ENCODE results near the gene SFRP5.

Gene SFRP5

DNA sequence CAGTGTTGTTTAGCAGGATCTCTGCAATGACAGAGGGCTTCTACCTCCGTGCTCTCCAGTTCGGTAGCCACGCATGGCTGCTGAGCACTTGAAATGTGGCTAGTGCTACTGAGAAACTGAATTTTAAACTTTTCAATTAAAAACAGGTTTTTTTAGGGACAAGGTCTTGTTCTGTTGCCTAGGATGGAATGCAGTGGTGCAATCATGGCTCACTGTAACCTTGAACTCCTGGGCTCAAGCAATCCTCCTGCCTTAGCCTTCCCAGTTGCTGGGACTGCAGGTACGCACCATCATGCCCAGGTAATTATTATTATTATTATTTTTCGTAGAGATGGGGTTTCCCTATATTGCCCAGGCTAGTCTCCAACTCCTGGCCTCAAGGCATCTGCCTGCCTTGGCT, 13.4 kb upstream of the SFRP5 start:
- no peak for DNase-seq

DNA sequence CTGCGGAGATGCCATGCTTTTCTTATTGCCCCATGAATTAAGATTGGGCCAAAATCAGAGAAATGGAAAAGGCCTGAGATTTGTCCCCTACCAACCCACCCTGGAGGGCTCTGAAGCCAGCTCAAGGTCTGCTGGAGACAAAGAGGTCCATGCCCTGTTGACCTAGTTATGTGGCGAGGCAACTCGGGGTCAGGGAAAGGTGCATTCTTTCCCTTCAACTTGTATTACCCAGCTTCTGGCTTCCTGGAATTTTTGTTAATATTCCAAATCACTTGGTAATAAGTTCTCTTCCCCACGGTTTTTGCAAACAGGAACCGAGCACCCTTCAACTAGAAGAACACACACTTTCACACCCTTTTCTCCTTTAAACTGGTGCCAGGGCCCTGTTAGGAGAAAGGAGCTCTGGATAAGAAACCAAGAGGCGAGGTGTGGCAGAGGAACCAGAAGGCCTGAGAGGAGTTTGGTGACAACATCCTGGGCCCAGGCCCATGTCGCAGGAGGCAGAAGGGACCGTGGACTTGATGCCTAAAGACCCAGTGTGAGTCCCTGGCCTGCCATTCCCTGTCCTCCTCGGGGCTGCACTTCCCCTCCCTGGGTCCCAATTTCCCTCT, 12.5 kb upstream of the SFRP5 start:
- DNase-seq, result no peak

DNA sequence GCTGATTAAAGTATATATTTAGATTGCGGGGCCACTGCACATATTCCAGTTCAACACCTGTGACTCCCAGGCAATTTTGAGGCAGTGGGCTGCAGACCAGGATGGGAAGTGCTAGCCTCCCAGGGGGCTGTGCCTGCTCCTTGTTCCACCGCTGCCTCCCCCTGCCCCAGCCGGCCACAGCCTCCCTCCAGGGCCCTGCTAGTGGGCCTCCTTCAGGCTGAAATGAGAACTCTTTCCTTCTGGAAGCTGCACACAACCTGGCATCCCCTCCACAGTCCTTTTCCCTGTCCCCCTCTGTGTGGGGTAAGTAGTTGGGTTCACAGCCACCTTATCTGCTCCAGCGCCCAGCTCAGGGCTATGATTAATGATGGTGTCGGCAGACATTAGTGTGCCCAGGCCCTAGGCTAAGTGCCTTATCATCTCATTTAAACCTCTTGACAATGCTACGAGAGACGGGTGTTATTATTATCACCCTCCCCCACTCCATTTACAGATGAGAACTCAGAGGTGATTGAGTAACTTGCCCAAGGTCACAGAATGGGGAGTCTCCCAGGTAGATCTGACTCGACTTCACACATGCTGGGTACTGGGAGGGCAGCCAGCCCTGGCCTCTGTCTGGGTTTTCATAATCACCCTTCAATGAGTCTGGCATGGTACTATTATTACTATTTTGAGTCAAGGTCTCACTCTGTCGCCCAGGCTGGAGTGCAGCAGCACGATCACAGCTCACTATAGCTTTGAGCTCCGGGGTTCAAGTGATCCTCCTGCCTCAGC, 10.8 kb upstream of the SFRP5 start:
- DNase-seq, result no peak

DNA sequence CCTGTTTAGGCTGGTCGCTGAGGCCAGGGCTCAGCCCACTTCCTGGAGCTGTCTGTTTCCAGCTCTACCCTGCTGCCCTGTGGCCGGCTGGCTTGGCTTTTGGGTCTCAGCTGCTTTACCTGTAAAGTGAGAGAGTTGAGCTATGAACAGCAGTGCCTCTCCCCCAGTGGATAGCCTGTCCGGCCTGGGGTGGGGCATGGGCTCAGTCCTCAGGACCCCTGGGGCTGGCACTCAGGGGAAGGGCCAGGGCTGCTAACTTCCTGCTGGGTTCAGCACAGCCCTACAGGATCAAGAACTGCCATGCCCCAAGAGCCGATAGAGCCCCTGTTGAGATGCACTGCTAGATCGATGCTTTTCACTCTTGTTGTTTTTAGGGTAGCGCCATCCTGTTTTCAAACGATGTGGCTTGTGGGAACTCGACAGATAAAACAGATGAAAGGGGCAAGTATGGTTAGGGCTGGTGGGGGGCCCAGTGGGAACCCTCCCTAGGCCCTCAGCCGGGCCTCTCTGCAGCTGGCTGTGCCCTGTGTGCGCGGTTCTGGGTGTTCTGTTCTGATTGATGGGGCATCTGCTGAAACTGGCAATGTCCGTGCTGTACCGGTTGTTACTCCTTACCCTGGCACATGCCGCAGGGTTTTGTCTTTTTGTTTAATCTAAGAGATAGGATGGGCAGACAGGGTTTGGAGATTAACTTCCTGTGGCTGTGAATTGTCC, 10.0 kb upstream of the SFRP5 start:
- DNase-seq, result no peak

DNA sequence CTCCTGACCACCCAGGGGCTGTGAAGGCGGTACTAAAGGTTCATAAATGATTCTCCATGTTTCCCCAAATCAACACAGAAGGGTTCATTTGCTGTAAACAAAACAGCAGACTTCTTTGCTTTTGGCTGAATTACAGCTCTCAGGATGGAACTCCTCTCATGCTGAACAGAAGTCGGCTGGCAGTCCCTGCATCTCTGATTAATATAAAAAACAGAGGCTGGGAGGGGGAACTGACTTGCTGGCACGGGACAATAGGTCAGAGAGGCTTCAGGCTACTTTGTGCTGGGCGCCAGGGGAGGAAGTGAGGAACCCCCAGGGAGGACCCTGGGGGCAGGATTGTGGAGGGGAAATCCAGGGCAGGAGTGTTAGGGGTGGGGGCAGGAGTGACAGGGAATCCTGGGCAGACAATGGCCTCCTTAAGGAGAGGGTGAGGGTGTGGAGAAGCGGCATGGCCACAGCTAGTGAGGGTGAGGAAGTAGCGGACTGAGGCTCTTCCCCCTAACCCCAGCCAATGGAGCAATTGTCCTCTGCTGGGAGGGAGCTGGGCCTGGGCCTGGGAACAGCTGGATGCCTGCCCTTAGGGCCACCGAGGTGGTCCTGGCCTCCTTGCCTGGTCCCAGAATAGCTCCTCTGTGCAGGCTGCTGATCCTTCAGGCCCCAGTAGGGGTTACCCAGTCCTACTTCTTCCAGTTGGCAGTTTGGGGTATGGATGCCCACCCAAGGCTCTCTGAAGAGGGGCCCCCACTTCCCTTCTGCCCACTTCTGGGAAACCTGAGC, 9.2 kb upstream of the SFRP5 start:
- DNase-seq, result peak in 5 of 14 donors; percentile 18 to 44 (median 20)

DNA sequence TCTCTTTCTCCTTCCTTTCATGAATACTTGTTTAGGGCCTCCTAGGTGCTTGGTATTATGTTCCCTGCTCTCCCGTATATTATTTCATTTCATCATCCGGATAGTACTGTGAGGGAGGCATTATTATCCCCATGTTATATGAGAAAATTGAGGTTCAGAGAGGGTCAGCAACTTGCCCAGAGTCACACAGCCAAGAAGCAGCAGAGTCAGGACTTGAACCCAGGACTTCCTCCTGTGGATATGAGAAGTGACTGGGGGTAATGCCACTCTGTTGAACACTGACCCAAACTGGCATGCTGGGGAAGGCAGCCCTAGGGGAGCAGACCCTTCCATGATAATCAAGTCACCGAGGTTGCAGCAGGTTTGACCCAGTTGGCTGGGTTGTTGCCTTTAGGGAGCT, 8.2 kb upstream of the SFRP5 start:
- DNase-seq, result no peak

DNA sequence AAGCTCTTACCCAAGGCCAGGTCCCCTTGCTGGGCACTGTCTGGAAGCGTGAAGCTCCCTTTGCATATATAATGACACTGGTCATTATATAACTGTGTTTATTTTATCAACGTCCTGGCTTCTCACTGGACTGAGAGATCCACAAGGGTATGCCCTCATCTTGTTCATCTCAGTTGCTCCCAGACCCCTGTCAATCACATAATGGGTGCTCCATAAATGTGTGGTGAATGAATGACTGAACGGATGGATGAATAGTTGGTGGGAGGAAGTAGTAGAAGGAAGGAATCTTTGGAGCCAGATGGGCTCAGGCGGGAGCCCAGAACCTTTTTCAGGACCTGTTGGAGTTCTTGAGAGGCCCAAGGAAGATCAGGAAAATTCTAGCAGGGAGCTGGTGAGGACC, 7.7 kb upstream of the SFRP5 start:
- DNase-seq, result no peak

DNA sequence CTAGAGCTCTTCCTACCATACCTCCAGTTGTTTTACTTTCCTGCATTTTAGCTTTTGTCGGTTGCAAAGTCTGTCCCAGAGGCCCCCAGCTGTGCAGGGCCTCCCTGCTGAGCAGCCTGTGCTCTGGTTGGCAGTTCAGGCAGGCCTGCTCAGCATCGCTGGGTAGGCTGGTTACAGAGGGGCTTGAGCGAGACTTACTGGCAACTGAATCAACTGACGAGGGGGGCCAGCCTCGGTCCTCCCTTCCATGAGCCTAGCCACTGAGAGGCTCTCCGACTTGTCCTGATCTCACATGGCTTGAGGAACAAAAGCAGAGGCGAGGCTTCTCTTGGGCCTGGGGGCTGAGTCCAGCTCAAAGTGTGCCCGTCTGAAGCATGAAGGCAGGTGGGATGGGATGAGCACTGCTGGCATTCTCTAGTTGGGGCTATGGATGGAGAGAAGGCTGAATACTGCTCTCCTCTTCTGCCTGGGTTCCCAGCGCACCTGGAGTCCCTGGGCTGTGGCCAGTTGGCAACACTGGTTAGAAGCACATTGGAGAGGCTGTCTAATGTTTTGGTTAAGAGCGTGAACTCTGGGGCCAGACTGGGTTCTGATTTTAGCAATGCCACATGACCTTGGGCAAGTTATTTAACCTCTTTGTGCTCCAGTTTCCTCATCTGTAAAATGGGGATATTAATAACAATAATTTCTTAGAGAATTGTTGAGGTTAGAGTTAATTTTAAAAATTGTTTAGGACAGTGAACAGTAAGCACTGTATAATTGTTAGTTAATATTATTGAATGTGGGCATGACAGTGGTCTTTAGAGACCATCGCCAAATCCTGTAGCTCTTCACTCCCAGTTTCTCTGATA, 6.9 kb upstream of the SFRP5 start:
- DNase-seq, result peak in 1 of 14 donors; percentile 26

DNA sequence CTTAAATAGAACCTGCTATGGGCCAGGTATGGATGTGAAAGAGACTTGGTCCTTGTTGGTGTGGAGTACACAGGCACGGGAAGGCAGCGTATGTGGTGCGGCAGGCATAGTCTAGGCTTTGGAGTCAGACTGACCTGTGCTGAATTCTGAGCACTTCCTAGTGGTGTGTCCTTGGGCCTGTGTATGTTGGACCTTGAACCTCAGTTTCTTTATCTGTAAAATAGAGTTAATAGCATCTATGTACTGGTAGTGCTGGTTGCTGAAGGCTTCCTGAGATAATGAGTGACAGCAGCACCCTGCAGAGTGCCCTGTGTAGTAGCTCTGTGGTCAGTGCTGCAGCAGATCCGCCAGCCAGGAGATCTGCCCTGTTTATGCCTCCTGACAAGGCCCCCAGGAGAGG, 5.3 kb upstream of the SFRP5 start:
- no peak for DNase-seq

DNA sequence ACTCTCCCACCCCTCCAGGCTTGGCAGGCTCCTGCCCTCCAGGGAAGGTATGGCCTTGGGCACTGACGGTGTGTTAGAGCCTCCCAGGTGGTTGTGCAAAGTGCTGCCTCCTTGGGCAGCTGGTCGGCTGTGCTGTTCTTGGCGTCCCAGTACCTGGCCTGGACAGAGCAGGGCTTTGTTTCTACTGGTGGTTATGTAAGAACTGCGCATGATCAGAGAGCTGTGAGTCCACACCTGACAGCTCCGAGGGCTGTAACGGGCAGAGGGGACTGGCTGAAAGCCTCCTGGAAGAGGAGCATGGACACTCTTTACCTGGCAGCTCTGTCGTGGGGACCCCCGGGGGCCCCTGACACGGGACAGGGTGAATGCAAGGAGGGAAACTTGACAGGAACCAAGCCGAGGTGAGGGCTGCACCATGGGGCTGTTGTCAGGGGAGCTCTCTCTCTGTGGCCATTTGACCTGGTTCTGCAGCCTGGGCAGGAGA, 3.1 kb upstream of the SFRP5 start:
- DNase-seq, result peak in 1 of 14 donors; percentile 67

DNA sequence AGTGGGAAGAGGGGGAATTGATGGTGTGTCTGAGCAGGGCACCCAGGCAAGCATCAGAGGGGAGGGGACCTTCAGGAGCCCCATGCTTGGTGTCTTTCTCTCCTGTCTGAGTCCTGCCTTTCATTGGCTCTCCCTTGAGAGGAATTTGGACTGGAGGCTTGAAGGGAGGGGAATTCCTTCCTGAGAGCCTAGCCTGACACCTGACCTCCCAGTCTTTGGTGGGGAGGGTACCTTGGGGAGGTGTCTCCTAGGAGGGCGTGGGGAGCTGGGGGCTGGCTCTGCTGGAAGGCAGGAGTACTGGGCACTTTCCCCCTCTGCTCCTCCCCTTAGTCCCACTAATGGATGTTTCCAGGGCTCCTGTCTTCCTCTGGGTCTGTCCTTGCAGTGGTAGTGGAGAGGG, 1.3 kb upstream of the SFRP5 start:
- no peak for DNase-seq

DNA sequence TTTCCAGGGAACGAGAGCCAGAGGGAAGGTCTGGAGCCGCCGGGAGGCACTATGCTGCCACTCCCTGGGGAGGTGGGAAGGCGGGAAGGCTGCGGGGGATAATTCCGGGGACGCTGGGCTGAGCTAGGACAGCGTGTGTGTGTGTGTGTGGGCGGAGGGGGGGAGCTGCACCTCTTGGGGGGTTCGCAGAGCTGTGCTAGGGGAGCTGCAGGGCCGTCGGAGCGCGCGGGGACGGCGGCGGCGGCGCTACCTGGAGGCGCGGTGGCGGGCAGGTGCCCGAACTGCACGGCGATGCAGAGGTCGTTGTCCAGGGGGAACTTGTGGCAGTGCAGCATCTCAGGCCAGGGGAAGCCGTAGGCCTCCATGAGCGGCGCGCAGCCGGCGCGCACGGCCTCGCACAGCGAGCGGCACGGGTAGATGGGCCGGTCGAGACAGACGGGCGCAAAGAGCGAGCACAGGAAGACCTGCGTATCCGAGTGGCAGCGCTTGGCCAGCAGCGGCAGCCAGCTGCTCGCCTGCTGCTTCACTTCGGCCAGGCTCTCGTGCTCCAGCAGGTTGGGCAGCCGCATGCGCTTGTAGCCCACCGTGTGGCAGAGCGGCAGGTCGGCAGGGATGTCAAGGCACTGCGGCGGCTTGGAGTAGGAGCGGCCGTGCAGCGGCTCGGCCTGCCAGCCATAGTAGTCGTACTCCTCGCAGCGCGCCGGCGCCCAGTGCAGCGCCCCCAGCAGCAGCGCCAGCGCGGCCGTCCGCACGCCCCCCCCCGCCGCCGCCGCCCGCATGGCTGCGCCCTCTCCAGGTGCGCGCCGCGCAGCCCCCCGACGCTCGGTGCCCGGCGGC, 526 bp downstream of the SFRP5 start:
- no peak for DNase-seq

DNA sequence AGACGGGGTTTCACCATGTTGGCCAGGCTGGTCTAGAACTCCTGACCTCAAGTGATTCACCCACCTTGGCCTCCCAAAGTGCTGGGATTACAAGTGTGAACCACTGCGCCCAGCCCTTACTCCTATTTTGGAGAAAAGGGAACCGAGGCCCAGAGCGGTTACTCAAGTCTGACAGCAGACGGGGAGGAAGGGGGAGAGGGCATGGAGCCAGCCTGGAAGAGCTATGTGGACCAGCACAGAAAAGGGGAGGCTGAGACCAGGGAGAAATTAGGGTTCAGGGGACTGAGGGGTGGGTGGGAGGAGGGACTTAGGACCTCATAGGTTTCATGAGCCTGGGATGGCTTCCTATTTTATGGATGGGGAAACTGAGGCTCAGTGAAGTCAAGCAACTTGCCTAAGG, 1.5 kb downstream of the SFRP5 start:
- DNase-seq, result no peak

DNA sequence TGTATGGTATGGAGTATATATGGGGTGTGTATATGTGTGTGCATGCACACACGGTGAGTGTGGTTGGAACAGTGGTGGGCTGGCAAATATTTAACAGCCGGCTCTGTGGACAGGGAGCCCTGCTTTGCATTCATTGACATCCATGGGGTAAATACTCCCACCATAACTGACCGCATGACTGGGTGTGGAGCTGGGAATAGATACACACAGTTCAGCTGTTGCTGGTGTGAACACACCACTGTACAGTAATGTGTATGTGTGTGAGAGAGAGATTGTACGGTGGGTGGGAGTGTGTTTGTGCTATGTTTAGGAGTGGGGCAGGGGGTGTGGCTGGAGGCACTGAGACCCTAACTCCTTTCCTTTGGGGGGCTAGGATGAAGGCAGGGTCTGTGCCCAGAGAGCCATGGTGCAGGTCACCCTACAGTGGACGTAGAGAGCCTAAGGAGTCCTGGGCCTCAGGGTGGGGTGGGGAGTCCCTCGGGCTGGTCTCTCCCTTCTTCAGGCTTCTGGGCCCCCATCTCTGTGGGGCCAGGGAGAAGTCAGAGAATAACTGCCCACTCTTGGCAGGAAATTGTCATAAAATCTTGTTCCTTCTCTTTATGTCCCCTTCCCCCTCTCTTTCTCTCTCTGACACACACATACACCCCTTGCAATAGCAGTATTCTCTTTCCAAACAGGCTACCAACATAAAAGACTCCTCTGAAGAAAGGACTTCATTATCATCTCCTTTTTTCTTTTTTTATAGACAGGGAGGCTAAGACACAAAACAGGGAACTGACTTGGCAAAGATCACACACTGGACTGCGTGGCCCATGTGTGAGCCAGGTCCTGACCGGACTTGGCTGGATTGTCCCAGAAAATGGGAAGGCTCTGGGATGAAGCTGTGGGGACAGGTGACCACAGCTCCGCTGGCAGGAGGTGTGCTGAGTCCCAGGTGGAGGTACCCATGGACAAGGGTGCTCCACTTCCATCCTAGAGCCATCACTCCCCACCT, 3.2 kb downstream of the SFRP5 start:
- DNase-seq, result no peak

DNA sequence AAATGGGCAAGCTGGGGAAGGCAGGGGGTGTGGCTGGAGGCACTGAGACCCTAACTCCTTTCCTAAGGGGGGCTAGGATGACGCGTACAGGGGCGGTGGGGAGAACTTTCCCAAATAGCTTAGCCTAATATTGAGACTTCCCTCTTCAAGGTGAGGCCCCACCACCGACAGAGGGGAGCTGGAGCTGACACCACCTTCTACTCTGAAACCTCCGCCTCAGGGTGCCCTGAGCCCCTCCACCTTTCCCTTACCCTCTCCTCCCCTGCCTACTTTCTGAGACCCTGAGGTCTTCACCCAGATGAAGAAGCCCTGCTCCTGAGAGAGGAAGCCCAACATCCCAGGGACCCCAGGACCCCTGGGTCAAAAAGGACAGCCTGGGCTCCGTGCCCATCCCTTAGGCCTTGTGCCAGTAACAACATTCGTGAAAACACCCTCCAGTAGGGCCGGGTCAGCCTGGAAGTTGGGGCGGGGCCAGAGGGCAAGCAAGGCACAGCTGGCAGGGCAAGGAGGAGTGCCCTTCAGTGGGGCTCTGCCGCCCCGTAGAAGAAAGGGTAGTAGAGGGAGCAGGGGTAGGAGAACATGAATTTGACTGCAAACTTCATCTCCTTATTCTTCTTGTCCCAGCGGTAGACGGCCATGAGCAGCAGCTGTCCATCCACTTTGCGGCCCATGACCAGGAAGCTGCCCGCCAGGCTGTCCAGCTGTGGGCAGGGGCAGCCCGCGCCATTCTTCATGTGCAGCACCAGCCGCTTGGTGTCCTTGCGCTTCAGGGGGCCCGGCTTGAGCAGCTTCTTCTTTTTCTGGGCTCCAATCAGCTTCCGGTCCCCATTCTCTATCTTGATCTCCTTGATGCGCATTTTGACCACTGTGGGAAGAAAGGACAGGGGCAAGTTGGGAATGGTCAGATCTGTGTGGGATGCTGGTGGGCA, 4.5 kb downstream of the SFRP5 start:
- no peak for DNase-seq

DNA sequence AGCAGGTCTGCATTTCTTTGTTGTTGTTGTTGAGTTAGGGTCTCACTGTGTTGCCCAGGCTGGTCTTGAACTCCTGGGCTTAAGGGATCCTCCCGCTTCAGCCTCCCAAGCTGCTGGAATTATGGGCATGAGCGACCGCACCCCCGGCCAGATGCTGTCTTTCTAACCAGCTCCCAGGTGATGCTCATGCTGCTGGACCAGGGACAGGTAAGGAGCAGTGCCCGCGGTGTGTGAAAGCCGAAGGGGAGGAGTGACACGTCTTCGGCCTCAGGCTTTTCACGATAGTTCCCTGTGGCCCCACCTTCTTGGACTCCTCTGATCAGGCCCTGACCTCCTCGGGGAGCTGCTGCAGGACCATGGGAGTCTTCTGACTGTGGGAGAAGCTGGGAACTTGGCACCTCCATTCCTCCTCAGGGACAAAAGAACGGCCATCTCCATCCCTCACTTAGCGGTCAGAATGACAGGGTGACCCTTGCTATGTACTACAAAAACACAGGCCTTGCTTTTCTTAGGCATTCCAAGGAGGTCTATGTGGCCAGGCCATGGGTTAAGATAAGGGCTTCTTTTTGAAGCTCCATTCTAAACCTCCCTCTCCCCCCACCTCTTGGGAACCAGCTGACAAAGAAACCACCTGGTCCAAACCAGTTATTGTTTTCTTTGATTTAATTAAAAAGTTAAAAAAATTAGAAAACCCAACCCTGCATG, 5.5 kb downstream of the SFRP5 start:
- no peak for DNase-seq

DNA sequence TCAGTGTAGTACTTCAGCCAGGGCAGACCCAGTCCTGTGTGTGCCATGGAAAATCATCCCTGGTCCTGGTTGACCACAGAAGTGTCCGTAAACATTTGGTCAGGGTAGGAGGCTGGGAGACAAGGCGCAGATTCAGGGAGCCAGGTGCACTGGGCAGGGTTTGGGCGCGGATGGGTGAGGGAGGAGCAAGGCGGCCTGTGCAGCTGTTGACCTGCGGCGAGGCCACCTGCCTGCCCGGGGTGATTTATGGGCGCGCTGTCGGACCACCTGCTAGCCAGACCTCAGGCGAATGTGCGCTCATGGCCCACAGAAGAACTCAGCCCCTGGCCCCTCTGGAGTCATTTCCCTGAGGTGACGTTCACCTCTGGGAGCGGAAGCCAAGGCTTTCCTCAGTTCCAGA, 6.6 kb downstream of the SFRP5 start:
- no peak for DNase-seq

DNA sequence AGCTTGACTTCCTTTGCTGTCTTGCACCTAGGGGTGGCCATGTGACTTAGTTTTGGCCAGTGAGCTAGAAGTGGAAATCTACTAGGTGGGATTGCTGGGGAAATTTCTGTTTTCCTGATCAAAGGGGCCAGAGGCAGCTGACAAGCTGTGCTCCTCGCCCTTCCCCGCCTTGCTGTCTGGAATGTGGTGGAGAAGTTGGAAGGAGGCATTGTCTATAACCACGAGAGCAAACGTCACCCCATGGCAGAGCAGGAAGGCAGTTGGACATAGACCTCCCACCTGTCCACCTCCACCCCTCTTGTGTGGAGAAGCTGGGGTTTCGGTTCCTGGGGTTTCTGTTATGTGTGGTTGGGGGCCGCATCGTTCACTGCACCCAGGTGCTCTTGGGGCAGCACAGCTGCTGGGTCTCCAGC, 7.3 kb downstream of the SFRP5 start:
- no peak for DNase-seq
